DND-41 (cell line): Measurements from ENCODE around the gene ITGA1.

Source experiments
- EZH2 ChIP-seq: IDR thresholded peaks from 3 replicates; pipeline ENCODE4 v1.6.1; 2012; ENCODE audit warnings: borderline replicate concordance, low read depth, mild to moderate bottlenecking, moderate library complexity, low read length, inconsistent platforms; ENCODE audit not compliant: severe bottlenecking
- TF ChIP-seq, protein P1 (sequence below): IDR thresholded peaks from 2 replicates; pipeline ENCODE4 v1.5.1; 2012; ENCODE audit warnings: borderline replicate concordance, low read length, moderate library complexity, mild to moderate bottlenecking; ENCODE audit not compliant: poor library complexity, severe bottlenecking; ENCODE audit errors: extremely low read depth

DNA sequence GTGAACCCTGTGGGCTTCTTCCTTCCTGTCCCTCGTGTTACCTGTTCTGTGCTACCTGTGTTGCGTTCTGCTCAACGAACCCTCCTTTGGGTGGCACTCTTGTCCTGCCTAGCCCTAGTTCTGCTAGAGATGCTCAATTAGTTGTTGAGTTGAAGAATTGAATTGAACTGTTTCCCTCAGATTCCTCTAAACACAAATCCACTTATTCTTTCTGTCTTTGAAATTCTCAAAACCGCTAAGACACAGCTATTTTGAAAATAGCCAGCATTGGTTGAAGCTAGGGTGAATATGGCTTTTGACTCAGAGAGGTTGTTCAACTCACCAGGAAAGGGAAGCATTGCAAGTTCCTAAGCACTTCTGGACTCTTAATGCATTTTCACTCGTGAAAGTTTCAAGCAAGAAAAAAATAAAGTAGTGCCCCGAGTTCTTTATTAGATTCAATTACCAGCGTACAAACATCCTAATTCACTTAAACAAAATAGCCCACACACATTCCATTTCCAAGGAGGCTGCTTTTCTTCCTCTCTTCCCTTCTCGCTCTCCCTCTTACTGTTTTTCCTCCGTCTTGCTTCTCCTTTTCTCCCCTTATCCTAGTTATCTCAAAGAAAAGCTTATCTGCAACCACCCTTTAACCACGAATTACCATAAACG lies 642 bp upstream of the ITGA1 start:
- TF ChIP-seq, protein P1, sequence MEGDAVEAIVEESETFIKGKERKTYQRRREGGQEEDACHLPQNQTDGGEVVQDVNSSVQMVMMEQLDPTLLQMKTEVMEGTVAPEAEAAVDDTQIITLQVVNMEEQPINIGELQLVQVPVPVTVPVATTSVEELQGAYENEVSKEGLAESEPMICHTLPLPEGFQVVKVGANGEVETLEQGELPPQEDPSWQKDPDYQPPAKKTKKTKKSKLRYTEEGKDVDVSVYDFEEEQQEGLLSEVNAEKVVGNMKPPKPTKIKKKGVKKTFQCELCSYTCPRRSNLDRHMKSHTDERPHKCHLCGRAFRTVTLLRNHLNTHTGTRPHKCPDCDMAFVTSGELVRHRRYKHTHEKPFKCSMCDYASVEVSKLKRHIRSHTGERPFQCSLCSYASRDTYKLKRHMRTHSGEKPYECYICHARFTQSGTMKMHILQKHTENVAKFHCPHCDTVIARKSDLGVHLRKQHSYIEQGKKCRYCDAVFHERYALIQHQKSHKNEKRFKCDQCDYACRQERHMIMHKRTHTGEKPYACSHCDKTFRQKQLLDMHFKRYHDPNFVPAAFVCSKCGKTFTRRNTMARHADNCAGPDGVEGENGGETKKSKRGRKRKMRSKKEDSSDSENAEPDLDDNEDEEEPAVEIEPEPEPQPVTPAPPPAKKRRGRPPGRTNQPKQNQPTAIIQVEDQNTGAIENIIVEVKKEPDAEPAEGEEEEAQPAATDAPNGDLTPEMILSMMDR, result peak; percentile 58
- TF ChIP-seq EZH2, result no peak
